Activated CD4-positive, CD25-positive, alpha-beta regulatory T cell treated with anti-CD3 and anti-CD28 coated beads, Interleukin-2, amount 50 U/mL, for 16 hours (primary cell): ENCODE measurements around the gene SLC7A6.

Source experiments
- DNase-seq: peaks from one replicate; pipeline ENCODE4 v3.0.0-alpha.2; 2020; ENCODE audit warnings: low read depth, low spot score

SLC7A6 gene

DNA sequence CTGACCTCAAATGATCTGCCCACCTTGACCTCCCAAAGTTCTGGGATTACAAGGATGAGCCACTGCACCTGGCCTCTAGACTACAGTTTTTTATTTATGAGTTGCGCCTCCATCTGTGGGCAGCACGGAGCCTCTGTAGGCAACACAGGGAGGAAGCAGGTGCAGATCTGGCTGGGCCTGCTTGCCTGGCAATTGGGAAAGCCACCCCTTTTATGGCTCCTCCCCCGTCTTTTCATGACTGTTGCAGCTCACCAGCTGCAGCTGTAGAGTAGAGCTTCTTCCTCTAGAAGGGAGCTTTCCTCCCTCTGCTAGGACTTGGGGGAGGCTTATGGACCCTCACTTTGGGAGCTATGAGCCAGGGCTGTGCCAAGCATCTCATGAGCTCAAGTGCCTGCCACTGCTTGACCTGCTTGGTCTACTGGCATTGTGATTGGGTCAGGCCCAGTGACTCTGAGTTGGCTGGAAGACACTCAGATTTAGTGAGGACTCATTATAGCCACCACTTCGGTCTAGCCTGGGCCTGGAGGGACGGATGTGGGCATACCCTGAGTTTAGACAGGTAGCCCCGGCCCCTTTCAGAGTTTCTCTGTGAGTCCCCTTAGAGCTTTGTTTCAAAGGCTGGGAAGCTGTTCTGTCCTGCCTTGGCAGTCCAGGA, 6.9 kb upstream of the SLC7A6 start:
- no peak for DNase-seq

DNA sequence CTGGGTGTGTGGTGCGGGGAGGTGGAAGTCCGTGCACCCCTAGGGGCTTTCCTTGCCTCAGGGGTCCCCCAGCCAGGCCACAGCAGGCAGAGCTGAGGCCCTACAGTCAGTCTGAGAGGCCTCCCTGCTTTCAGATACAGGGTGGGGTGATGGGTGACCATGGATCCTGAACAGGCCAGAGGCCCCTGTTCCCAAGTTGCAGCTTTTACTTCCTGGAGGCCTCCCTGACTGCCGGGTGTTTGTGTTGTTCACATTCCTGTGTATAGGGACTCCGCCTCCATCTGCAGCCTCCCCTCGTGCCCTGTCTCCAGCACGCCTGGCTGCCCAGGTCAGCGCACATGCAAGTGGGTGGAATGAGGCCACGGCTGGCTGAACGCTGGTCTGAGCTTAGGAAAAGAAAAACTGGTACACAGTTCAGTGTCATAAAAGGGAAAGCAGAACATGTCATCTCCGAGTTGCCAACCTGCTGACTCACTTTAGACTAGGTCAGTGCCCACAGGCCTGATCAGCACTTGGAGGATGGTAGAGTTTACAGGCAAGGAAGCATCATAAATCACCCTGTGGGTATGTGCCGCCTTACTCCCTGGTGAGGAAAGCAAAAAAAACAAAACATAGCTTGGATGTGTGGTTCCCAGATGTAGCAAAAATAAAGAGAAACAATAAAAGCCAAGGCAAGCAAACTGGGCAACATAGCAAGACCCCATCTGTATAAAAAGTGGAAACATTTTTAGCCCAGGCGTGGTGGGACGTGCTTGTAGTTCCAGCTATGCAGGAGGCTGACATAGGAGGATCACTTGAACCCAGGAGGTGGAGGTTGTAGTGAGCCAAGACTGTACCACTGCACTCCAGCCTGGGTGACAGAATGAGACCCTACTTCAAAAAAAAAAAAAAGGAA, 6.2 kb upstream of the SLC7A6 start:
- no peak for DNase-seq

DNA sequence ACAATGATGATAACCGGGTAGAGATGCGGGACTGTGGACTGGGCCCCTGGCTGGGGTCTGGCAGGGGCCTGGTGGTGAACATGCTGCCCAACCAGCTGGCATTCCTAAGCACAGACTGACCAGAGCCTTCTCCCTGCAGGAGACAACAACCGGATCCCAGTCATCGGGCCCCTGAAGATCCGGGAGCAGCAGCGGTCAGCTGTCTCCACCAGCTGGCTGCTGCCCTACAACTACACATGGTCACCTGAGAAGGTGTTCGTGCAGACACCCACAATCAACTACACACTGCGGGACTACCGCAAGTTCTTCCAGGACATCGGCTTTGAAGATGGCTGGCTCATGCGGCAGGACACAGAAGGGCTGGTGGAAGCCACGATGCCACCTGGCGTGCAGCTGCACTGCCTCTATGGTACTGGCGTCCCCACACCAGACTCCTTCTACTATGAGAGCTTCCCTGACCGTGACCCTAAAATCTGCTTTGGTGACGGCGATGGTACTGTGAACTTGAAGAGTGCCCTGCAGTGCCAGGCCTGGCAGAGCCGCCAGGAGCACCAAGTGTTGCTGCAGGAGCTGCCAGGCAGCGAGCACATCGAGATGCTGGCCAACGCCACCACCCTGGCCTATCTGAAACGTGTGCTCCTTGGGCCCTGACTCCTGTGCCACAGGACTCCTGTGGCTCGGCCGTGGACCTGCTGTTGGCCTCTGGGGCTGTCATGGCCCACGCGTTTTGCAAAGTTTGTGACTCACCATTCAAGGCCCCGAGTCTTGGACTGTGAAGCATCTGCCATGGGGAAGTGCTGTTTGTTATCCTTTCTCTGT, 5.1 kb upstream of the SLC7A6 start:
- no peak for DNase-seq

DNA sequence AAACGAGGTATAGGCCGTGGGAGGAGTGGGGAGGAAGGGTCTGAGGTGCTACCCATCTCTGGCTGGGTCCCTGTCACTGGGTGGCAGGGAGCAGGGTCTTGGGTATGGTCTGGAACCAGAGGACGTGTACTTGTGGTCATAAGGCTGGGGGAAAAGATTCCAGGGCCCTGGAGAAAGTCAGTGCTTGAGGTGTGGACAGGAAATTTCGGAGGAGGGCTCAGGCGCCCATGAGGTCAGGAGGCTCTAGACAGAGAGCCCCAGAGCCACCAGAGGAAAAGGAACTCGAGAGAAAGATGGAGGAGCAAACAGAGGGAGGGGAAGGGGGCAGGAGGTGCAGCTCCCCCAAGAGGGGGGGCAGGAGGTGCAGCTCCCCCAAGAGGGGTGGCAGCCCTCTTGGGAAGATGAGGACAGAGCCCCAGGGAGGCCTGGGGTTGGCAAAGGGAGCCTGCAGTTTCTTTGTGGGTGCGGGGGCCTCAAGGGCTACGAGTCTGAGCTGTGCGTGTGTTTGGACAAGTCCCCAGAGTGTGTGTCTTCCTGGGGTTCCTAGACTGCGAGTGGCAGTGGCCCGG, 683 bp upstream of the SLC7A6 start:
- no peak for DNase-seq

DNA sequence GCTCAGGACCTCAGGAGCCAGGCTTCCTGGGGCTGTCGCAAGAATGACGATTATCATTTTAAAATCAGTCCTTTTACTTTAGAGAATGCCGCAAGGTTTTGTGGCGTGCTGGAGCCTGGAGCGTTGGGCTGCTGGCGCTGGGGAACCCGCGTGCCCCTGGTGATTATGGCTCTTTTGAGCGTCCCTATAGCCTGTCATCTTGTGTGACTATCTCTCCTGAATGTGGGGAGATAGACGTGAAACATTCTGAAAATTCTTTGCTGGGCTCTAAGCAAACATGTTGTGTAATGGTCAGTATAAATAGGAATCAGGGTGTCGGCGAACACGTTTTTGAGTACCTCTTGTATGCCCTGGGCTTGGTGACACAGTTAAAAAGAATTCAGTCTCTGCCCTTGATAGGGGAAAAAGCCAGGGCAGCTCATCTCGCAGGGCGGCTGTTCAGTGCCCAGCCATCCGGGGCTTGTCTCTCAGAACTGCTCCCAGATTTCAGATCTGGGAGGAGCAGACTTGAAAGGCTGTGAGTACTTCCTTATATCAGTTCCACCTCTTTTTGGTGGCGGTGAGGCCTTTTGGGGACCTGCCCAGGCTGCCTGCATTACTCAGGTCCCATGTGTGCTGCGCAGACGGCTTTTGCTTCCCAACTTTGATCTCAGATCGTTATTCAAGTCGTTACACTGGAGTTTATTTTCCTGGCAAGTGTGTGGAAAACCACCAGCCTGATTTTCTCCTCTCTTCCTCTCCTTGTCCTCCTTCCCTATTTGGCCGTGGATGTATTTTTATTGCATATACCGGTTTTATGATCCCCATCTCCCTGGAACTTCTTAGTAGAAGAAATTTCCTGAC, 973 bp downstream of the SLC7A6 start:
- no peak for DNase-seq

DNA sequence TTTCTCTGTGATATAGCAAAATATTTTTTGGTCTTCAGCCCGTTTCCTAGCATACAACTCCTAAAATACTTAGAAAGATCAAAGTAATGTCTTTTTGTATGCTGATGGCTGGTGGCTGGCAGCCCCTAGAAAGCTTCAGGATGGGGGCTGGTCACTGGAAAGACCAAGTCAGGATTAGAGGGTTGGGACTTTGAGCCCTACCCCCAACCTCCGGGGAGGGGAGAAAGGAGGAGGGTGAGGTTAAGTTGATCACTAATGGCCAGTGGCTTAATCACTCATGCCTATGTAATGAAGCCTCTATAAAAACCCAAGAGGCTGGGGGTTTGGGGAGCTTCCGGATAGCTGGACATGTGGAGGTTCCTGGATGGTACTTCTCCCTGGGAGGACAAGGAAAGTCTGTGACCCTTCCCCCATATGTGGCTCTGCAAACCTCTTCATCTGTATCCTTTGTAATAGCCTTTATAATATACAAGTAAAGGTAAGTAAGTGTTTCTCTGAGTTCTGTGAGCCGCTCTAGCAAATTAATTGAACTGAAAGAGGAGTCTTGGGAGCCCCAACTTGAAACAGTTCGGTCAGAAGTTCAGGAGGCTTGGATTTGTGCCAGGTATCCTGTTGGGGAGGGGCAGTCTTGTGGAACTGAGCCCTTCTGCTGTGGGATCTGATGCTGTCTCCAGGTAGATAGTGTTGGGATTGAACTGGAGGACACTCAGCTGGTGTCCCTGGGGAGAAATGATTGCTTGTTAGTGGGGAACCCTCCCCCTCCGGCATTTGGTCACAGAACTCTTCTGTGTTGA, 3.5 kb downstream of the SLC7A6 start:
- DNase-seq = no peak

DNA sequence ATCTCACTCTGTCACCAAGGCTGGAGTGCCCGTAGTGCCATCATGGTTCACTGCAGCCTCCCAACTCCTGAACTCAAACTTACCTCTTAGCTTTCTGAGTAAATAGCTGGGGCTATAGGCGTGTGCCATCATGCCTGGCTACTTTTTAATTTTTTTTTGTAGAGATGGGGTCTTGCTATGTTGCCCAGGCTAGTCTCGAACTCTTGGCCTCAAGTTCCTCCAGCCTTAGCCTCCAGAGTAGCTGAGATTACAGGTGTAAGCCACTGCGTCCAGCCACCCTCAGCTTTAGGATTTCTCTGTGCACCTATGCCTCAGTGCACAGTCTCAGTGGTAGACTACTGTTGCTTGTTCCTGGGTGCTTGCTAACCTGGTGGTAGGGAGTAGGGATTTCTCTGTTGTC, 5.5 kb downstream of the SLC7A6 start:
- no peak for DNase-seq

DNA sequence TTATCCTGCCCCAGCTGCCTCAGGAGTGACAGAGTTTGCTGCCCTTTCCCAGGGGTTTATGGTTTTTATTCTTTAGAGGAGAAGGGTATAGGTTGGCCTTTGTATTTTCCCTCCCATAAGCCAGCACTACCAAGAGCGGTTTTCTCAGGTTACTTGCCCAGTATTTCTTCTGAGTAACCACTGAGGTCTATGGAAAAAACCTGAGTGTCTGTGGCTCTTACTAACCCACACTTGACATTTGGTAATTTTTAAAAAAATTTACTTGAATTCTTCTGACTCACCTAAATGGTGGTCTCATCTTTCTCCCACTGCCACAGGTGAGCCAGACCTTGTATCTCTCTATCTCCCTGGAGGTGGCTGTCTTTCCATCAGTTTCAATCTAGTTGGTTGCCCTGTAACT, 6.0 kb downstream of the SLC7A6 start:
- DNase-seq = no peak

DNA sequence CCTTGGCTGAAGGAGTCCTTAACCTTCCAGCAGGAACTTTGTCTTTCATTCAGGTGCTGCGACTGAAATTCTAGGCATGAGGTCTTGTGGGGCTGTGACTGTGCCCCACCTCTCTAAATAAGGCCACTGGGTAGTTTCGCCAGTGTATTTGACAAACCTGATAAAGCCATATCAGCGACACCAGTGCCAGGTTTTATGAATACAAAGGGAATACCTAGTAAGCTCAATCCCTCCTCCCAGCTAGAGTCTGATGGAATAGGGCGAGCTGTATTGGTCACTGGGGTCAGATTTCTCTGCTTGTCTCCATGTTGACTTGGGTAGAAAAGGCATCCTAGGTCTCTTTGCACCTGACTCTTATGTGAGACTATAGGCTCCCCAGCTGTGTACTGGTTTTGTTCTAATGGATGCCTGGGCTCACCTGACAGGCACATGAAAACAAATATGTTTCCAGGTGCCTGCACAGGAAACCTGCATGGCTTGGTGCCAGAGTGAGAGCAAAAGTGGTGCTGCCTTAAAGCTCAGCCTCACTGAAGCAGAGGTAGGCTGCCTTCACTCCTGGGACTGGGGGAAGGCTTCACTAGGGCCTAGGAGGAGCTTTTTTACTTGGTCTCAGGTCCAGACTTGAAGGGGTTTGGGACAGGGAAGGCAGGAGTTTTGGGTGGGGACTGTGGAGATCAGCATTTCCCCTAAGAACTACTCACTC, 8.3 kb downstream of the SLC7A6 start:
- no peak for DNase-seq

DNA sequence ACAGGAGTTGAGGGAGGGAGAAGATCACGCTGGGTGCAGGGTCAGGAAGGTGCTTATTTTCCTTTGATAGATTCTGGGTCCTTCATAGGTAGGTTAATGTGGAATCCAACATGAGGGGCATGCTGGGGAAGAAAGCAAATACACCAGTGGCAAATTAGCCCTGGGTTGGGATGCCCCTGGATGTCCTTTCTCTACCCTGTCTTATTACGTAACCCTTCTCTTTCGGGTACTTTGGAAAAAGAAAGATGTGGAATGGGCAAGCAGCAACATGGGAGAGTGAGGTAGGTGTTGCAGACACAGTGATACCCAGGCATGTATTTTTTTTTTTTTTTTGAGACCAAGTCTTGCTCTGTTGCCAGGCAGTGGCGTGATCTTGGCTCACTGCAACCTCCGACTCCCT, 9.1 kb downstream of the SLC7A6 start:
- no peak for DNase-seq

DNA sequence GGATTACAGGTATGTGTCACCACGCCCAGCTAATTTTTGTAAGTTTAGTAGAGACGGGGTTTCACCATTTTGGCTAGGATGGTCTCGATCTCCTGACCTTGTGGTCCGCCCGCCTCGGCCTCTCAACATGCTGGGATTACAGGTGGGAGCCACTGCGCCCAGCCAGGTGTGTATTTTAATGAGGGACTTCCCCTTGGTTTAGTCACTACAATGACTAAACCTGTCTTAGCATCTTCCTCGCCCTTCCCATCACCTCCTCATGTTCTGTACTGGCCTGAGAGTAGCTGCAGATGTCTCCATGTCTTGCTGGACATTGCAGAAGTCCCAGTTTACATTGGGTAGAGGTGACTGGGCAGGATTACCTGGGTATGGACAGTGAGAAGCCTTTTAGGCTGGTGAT, 9.6 kb downstream of the SLC7A6 start:
- DNase-seq = no peak

DNA sequence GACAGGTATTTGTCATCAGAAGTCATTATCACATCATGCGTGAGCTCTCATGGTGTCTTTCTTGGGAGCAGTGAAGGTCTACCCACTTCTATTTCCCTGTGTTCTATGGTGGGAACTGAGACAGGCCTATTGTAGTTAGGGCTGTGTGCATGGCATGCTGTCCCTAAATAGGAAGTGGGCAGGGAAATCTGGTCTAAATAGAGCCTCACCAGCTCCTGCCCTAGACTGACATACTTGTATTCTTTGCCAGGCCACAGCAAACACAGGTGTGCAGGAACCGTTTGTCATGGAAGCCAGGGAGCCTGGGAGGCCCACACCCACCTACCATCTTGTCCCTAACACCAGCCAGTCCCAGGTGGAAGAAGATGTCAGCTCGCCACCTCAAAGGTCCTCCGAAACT, 10.1 kb downstream of the SLC7A6 start:
- DNase-seq = no peak

DNA sequence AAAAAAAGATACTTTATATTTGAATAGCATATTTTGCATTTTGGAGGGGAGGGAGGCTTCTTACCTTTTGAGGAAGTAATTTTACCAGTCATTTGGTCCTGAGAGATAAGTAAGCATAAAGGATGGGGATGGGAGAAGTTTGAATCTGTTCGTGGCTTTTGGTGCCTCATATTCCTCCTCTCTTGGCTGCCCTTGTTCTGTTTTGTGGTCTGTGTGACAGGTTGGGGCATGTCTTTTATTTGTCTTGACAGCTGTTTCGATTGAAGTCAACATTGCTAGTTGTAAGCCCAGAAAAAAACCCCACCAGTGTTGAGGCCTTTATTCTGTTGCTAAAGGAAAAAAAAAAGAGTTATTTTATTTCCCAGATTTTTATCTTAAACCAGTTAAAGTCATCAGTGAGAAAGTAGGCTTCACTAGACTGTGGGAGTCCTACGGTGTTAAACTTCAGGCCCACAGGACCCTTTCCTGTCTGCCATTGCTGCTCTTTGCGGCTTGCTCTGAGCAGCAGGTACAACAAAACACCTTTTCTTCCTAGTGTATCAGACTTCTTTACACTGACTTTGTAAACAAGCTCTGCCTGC, 11.4 kb downstream of the SLC7A6 start:
- DNase-seq = no peak

DNA sequence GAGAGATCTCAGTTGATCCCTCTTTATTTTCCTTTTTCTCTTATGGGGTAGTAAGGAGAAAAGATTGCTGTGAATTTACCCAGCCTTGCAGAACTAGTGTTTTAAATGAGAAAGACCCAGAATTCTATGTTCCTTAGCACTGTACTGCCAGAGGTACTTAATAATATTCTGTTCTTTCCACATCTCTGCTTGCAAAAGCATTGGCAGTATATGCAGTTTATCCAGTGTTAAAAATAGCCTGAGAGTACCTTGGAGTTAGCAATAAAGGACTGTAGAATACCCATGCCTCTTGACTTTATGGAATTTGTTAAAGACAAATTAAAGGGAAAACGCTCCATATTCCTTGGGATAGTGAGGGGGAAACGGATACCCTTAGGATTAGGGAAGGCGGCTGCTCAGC, 11.9 kb downstream of the SLC7A6 start:
- DNase-seq = no peak

DNA sequence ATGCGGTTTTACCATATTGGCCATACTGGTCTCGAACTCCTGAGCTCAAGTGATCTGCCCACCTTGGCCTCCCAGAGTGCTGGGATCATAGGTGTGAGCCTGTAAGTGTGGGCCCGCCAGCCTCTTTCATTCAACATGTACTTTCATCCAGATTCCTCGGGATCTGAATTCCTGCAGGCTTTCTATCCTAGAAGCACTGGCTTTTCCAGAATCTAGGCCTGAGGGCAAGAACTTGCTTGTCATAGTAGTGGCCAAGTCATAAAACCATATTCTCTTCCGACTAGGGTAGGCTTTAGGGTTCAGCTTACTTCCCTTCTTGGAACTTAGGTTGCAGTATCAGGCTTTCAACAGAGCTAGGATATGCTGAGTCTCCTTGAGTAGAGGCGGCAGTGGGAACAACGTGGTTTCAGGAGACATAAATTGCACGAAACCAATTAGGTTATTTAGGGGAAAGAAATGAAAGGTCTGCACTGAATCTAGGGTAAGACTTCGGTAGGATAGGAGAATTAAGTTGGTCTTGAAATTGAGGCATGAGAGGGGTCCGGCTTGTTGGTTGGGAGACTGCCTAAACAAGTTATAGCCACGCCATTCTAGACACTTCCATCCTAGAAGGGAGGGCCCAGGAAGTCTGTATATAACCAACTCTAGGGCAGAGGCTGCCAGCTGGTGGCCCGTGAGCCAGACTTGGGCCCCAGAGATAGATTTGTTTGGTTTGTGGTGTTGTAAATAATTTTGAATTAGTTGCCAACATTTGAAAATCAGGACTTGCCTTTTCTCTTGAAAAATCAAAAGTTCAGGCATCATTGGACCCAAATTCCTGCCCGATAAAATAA, 15.6 kb downstream of the SLC7A6 start:
- no peak for DNase-seq

DNA sequence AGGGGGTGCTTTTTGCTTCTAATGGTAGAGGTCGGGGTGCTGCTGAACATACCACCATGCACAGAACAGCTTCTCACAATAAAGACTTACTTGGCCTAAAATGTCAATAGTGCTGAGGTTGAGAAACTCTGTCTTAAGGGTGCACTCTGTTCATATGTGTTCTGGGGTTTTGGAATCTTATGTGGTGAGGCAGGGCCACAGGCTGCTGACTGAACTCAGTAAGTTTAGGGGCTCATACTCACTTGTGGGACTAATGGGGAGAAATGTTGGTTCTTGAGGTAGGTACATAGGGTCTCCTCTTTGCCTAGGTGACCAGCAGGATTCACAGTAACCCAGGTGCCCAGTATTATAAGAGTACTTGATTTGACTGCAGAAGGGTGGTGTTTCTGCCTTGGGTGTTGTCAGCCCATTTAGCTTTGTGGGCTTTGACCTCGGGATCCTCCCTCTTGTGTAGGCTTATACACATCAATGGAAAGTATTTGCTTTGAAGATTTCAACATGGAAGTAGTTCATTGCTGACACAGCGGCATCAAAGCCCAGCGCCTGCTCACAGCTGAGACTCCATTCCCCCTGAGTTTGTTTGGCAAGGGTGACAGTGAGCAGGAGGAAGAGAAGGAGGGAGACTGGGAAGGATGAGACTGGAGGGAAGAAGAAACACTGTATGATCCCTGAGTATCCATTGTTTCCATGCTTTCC, 17.2 kb downstream of the SLC7A6 start:
- DNase-seq = no peak

DNA sequence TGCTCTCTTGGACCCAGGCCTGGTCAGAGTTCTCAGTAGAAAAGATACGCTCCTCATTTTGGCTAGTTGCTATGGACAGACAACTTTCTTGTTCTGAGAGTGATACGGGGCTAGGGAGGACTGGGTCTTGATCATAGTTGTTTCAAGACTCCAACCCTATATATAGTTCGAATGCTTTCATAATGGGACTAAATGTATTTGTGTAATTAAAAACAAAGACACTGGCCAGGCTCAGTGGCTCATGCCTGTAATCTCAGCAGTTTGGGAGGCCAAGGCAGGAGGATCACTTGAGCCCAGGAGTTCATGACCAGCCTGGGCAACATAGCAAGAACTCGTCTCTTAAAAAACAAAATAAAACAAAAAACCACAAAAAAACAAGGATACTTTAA, 17.7 kb downstream of the SLC7A6 start:
- no peak for DNase-seq

DNA sequence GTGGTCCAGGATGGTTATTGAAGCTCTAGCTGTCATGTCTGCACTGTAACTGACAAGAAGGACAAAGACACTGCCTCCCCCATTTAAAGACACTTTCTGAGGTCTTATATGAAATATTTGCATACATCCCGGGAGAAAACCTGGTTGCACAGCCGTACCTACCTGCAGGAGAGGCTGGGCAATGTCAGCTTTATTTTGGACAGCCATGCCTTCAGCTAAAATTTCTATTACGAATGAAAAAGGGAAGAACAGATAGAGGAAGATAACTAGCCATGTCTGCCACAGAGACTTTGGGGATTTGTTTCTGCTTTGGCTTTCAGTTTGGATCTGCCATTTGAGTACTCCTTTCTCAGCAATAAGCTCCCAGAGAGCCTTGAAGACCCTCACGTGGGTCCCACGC, 19.0 kb downstream of the SLC7A6 start:
- DNase-seq = no peak
